Suprapubic skin (tissue), 4 donors: Measurements from ENCODE around the gene PIP5K1B. TPM values are rescaled to one million over a fixed set of nuclear protein-coding genes. Genes with fewer than 3 reads are reported as not detected.

Experiments used
- DNase-seq, 2 donors: peaks; one replicate each; pipeline ENCODE4 v3.0.0-alpha.2; 2019; ENCODE audit warnings: low spot score in 2 of 2
- H3K27ac ChIP-seq: fragments of 200-600 bp; sonication (generic); one replicate; pipeline ENCODE4 v1.5.1; 2019
- H3K27me3 ChIP-seq: fragments of 200-600 bp; sonication (generic); one replicate; pipeline ENCODE4 v1.5.1; 2019
- H3K36me3 ChIP-seq: fragments of 200-600 bp; sonication (generic); one replicate; pipeline ENCODE4 v1.5.1; 2019
- H3K4me1 ChIP-seq: fragments of 200-600 bp; sonication (generic); one replicate; pipeline ENCODE4 v1.5.1; 2019
- H3K4me3 ChIP-seq: fragments of 200-600 bp; sonication (generic); one replicate; pipeline ENCODE4 v1.5.1; 2019; ENCODE audit warnings: mild to moderate bottlenecking
- H3K9me3 ChIP-seq: fragments of 200-600 bp; sonication (generic); one replicate; pipeline ENCODE4 v1.5.1; 2019
- EP300 ChIP-seq: sonication (generic); formaldehyde crosslinking; IDR thresholded peaks from one replicate; pipeline ENCODE4 v1.6.1; 2017; ENCODE audit warnings: antibody characterized with exemption
- POLR2A ChIP-seq, 2 donors: fragments of 450-650 bp; IDR thresholded peaks; one replicate each; pipeline ENCODE4 v1.6.1; 2017; ENCODE audit warnings: antibody characterized with exemption in 2 of 2, mild to moderate bottlenecking in 2 of 2, moderate library complexity in 2 of 2
- POLR2AphosphoS5 ChIP-seq, 3 donors: sonication (generic); formaldehyde crosslinking; IDR thresholded peaks; one replicate each; pipeline ENCODE4 v1.6.1; 2017; ENCODE audit warnings: antibody characterized with exemption in 3 of 3
- WGBS: methylation state at CpG from one replicate; pipeline ENCODE4 v1.1.5; 2018; 5-methylcytosine and 5-hydroxymethylcytosine counted together
- total RNA-seq, 4 donors: library from RNA; depleted of rRNA; stranded (reverse); fragments of >200 nt; gene quantifications; one replicate each; pipeline ENCODE4 v1.1.0, GENCODE V29; 2016
- TF ChIP-seq, protein P1 (sequence below), 2 donors: fragments of 200-600 bp in 1 of 2; fragments of 450-650 bp in 1 of 2; sonication (generic) in 1 of 2; IDR thresholded peaks; one replicate each; pipeline ENCODE4 v1.5.1; 2016 to 2019; ENCODE audit warnings: antibody characterized with exemption in 2 of 2, mild to moderate bottlenecking in 1 of 2, moderate library complexity in 1 of 2

PIP5K1B gene
- total RNA-seq, 4 donors from 2014 or later, result 1.7 to 7.8 (median 3.4) TPM

GRCh38 chr9:68964765-68965164 lies 259.7 kb downstream of the PIP5K1B start:
- TF ChIP-seq POLR2AphosphoS5 (IDR thresholded peaks at IDR 0.05) (no peak), EP300 (no peak), POLR2A (IDR thresholded peaks at IDR 0.05) (no peak)
- TF ChIP-seq, protein P1, sequence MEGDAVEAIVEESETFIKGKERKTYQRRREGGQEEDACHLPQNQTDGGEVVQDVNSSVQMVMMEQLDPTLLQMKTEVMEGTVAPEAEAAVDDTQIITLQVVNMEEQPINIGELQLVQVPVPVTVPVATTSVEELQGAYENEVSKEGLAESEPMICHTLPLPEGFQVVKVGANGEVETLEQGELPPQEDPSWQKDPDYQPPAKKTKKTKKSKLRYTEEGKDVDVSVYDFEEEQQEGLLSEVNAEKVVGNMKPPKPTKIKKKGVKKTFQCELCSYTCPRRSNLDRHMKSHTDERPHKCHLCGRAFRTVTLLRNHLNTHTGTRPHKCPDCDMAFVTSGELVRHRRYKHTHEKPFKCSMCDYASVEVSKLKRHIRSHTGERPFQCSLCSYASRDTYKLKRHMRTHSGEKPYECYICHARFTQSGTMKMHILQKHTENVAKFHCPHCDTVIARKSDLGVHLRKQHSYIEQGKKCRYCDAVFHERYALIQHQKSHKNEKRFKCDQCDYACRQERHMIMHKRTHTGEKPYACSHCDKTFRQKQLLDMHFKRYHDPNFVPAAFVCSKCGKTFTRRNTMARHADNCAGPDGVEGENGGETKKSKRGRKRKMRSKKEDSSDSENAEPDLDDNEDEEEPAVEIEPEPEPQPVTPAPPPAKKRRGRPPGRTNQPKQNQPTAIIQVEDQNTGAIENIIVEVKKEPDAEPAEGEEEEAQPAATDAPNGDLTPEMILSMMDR (IDR thresholded peaks at IDR 0.05), result no peak
- DNase-seq, result no peak
- no peak overlapping the region for H3K27ac ChIP-seq
- no peaks in the 10 kb centered on the region for H3K4me1 ChIP-seq
- WGBS, result 74% methylated on average over 3 of the region's 3 CpGs
- H3K4me3 ChIP-seq, result no peak overlapping the region
- no peaks in the 10 kb centered on the region for H3K9me3 ChIP-seq
- no peaks in the 10 kb centered on the region for H3K27me3 ChIP-seq
- H3K36me3 ChIP-seq, result no peaks in the 10 kb centered on the region

- Histone ChIP-seq H3K4me3 (no peak overlapping the region), H3K27me3 (no peaks in the 10 kb centered on the region), H3K27ac (no peak overlapping the region), H3K9me3 (no peaks in the 10 kb centered on the region), H3K4me1 (no peaks in the 10 kb centered on the region), H3K36me3 (no peaks in the 10 kb centered on the region)
- TF ChIP-seq, protein P1 (IDR thresholded peaks at IDR 0.05), result no peak
- no peak for TF ChIP-seq POLR2AphosphoS5 (IDR thresholded peaks at IDR 0.05)
- no peak for TF ChIP-seq EP300
- no peak for TF ChIP-seq POLR2A (IDR thresholded peaks at IDR 0.05)
- WGBS, result 62% methylated on average over 1 of the region's 1 CpG
- DNase-seq, result no peak
These were observed 261.5 kb downstream of the PIP5K1B start for GRCh38 chr9:68966496-68966944.

GRCh38 chr9:68967800-68968199 lies 262.8 kb downstream of the PIP5K1B start:
- H3K27me3 ChIP-seq, result no peaks in the 10 kb centered on the region
- H3K9me3 ChIP-seq, result no peaks in the 10 kb centered on the region
- DNase-seq, result no peak
- 81% methylated on average over 1 of the region's 1 CpG for WGBS
- H3K4me1 ChIP-seq, result no peaks in the 10 kb centered on the region
- H3K36me3 ChIP-seq, result no peaks in the 10 kb centered on the region
- H3K4me3 ChIP-seq, result no peak overlapping the region
- H3K27ac ChIP-seq, result no peak overlapping the region
- TF ChIP-seq POLR2AphosphoS5 (IDR thresholded peaks at IDR 0.05), result no peak
- no peak for TF ChIP-seq EP300
- TF ChIP-seq, protein P1 (IDR thresholded peaks at IDR 0.05), result no peak
- TF ChIP-seq POLR2A (IDR thresholded peaks at IDR 0.05), result no peak

- DNase-seq, result no peak
- no peak overlapping the region for H3K27ac ChIP-seq
- no peaks in the 10 kb centered on the region for H3K9me3 ChIP-seq
- no peaks in the 10 kb centered on the region for H3K36me3 ChIP-seq
- H3K27me3 ChIP-seq, result no peaks in the 10 kb centered on the region
- 75% methylated on average over 4 of the region's 4 CpGs for whole genome bisulfite sequencing
- TF ChIP-seq, protein P1 (IDR thresholded peaks at IDR 0.05), result no peak
- TF ChIP-seq POLR2A (IDR thresholded peaks at IDR 0.05) (no peak), EP300 (no peak), POLR2AphosphoS5 (IDR thresholded peaks at IDR 0.05) (no peak)
- no peaks in the 10 kb centered on the region for H3K4me1 ChIP-seq
- no peak overlapping the region for H3K4me3 ChIP-seq
These were observed 264.5 kb downstream of the PIP5K1B start for GRCh38 chr9:68969538-68969937.

DNA sequence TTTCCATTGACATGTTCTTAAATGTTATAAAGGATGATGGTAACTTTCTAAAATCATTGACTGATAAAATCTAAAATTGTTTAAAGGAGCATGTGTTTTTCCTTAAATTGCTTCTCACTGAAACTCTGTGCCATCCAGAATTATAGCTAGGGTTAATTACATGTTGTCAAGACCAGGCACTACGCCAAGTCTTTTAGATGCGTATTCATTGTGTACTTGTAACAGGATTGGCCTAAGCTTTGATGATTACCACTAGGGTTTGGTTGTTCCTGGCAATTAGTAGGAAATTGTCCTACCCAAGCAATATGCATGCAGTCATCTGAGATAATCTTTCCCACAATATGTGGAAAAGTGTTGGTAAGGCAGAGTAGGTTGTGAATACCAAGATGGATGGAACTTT lies 265.1 kb downstream of the PIP5K1B start:
- TF ChIP-seq POLR2A (IDR thresholded peaks at IDR 0.05) (no peak), EP300 (no peak), POLR2AphosphoS5 (IDR thresholded peaks at IDR 0.05) (no peak)
- TF ChIP-seq, protein P1 (IDR thresholded peaks at IDR 0.05), result no peak
- H3K4me3 ChIP-seq, result no peak overlapping the region
- no peaks in the 10 kb centered on the region for H3K4me1 ChIP-seq
- no peak overlapping the region for H3K27ac ChIP-seq
- H3K36me3 ChIP-seq, result no peaks in the 10 kb centered on the region
- no peaks in the 10 kb centered on the region for H3K27me3 ChIP-seq
- H3K9me3 ChIP-seq, result no peaks in the 10 kb centered on the region
- DNase-seq, result no peak
- WGBS, result 46% methylated on average over 2 of the region's 2 CpGs
